Inflammatory macrophage (primary cell): Measurements from ENCODE around the gene FGF1.

ENCODE experiments used
- DNase-seq, 2 donors: peaks; one replicate each; pipeline ENCODE4 v3.0.0-alpha.2; 2020 to 2022

Gene FGF1

DNA sequence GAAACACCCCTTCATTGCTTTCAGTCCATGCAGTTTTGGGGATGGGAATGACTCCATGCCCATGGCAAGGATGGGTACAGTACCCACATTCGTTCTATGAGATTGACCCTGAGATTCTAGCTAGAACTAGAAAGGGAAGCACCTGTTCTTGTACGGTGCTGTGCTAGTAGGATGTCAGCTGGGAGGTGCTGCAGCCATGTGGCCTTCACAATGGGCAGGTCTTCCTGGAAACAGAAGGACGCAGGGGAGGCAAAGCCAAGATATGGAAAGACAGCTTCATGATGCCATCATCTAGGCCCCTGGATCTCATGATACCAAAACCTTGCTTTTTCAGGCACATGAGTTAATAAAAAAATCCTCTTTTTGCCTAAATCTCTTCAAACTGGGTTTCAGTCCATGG is 10.5 kb upstream of the FGF1 start:
- DNase-seq, result no peak

DNA sequence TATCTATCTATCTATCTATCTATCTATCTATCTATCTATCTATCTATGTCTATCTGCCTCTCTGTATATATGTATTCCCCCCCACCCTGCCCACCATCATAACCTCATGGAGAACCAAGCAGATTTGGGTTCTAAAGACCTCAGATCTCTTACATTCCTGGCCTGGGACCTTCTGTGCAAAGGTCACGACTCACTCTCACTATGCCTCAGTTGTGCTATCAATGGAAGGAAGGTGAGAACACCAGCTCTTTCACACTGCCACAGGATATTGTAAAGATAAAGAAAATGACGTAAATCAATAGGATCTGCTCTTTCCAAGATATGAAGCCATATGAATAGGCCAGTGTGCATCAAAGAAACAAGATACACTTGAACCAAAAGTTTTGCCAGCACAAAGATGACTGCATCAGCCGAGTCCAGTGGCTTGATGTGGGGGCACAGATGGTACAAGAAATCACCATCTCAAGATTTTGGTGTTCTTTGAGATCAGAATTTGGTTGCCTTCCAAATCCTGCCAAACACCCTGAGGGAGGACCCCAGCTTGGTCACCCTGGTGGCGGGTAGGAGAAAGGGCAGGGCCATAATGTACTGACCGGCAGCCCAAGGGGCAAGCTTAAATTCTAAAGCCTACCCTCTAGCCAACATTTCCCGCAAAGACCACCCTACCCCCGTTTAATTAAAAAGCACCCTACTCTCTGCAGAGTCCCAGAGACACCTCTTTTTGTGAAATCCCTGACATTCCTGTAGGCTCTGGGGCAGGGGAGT is 8.4 kb upstream of the FGF1 start:
- no peak for DNase-seq

DNA sequence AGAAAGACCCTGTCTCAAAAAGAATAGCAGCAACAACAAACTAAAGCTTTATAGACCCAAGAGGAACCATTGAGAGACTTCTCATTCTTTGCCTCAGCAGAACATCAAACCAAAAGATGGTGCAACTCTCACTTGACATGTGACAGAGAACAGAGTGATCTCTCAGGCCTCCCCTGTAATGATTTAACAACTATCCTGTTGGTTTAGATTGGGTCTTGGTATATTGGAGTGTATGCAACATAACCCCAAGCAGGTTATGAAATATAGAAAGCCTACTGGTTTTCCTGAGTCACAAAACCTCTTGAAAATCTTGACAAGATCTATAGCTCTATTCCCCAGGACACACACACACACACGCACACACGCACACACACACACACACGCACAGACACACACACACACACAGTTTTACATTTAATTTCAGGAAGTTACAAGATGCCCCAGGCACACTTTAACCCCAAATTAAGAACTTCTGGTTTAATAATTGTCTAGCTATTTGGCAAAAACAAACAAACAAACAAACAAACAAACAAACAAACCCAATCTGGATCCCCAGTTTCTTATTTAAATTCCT is 6.5 kb upstream of the FGF1 start:
- DNase-seq, result peak; percentile 75 to 90

DNA sequence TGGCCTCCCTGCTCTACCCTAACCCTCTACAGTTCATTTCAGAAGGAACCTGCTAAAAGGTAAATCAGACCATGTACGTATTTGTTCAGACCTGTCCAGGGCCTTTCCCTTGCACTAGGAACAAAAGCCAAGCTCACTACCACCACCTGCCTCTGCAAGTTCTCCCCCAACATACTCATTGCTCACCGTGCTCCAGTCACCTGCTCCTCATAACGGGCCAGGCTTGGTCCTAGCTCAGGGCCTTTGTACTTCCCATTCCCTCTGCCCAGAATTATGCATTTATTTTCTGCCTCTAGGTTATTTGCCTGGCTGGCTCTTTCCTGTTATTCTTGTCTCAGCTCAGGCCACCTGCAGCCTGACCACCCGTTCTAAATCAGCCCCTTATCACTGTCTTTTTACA is 4.8 kb upstream of the FGF1 start:
- DNase-seq, result no peak

DNA sequence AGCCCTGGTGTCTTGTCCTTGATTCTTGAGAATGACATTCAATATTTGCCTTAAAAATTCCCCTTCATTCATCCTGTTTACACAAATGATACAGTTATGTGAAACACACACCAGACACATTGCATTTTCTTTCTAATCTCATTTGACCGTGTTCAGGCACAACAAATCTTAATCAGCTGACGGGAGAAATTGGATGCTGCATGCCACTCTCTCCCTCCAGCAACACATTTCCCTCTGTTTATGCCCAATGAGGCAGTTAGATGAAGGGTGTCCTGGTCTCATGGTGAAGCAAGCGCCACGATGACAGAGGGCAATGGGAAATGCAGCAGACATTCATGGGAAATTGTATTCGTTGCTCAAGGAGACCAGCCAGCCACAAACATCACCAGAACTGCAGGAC is 3.2 kb upstream of the FGF1 start:
- DNase-seq, result no peak

DNA sequence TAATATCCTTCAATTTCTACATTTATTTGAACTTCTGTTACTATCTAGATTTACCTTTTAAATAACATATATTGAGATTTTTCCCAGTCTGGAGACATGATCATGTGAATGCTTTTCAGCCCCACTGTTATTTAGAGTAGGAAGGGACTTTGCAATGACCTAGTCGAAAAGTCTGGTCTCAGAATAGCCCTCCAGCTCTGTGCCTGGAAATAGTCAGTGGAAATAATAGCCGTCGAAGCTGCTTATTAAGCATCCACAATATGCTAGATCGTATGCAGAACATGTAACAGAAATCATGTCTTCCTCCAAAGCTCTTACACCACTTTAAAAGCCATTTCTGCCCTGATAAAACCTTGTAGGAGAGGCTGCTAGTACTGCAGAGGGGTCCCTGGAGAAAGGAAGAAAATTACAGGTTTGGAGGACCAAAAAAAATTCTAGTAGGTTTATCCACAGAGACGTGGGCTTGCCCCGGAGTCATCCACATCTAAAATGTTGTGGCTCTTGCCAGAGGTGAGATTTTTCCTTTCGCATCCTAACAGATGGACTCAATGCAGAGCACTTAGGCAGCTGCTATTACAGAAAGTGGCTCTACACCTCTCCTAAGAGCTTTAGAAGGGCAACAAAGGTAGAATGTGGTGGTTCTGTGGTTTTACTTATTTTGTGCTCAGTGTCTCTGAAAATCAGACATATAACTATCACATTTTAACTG is 2.5 kb upstream of the FGF1 start:
- DNase-seq, result no peak

DNA sequence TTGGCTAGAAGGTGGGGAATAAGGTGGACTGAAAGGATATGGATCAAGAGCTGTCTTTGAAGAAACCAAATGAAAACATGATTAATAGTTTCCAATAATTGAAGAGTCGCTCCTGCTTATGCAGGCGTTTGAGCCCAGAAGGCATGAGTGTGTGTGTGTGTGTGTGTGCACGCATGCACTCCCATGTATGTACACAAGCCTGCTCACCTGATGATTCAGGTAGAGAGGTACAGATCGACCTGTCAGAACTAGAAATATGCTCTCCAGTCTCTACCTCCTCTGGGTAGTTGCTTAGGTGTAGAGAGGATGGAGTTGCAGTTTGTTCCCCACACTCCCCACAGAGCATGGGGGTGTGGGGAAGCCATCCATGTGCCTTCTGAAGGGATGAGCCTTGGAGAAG is 1.1 kb upstream of the FGF1 start:
- no peak for DNase-seq

DNA sequence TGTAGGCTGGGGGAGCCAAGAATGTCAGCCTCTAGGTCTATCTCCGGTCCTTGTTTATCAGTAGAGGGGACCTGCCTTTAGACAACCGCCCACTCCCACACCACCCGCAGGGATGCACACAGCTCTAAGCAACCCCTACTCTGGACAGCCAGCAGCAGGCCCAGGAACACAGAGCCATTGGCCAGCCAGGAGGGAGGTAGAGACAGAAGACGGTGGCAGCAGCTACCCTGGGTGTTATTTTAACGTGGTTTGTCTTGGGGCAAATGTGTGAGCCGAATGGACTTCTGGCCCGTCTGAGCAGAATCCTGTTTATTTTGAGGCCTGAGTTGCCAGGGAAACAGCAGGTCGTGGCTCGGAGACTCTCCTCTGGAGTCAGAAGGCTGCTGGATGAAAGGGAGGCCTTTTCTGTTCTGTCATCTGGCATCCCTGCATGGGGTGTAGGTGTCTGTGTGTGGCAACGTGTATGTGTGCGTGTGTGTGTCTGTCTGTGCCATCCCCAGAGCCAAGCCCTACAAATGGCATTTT is 382 bp upstream of the FGF1 start:
- no peak for DNase-seq

DNA sequence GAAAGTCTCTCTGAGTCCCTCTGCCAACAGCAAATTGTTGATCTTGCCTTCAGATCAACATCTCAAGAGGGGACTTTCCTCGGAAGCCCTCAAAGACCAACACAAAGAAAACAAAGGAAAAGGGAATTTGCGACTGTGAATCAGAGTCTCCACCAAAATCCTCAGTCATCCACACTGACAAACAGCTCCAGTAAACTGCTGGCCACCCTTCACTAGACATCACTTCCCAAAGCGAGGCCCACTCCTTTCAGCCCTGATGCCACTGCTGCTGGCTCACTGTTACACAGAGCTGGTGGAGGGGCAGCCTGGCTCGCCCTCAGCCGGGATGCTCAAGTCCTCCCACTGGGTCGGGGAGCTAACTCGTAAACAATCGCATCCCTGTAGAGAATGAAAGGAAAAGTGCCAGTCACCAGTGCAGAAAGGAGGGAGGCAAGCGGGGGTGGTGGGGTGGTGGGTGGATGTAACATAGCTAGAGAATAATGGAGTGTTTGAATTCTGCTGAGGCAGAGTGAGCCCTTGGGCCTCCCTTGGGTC is 1.3 kb downstream of the FGF1 start:
- DNase-seq, result no peak

DNA sequence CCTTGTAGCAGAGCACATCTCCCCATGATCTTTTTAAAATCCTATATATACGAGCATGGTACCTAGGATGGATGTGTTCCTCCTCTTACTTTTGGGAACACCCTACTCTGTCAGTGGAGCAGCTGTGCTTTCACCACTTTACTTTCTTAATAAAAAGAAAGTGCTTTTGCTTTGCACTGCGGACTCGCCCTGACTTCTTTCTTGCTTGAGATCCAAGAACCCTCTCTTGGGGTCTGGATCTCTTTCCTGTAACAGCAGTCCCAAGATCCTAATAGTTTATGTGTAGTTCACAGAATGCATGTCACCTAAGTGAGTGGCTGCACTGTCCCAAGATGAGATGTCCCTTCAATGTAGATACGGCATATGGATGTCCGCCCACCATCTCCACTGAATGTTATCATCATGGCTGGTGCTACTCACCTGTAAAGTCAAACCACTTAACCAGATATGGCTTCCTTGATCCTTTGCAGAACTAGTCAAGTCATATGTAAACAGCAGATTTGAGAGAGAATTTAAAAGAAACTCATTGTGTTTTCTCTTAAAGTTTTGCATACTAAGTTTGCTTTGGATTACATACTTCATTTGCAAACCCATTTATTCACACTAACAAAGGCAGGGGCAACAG is 1.9 kb downstream of the FGF1 start:
- no peak for DNase-seq

- no peak for DNase-seq
Observed at GRCh38 chr5:142683116-142683515, 2.8 kb downstream of the FGF1 start.

GRCh38 chr5:142680605-142681259 is 5.2 kb downstream of the FGF1 start:
- no peak for DNase-seq

DNA sequence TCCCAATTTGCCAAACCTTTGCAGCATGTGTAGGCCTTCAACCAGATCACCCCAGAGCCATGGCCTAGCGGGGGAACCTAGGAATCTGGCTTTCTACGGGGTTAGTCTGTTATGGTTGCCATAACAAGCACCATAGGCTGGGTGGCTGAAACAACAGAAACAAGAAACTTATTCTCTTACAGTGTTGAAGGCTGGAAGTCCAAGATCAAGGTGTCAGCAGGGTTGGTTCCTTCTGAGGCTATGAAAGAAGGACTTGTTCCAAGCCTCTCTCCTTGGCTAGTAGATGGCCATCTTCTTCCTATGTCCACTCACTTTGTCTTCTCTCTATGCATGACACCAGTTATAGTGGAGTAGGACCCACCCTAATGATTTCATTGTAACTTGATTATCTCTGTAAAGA is 6.1 kb downstream of the FGF1 start:
- DNase-seq, result no peak

GRCh38 chr5:142678529-142678928 is 7.4 kb downstream of the FGF1 start:
- DNase-seq, result no peak

DNA sequence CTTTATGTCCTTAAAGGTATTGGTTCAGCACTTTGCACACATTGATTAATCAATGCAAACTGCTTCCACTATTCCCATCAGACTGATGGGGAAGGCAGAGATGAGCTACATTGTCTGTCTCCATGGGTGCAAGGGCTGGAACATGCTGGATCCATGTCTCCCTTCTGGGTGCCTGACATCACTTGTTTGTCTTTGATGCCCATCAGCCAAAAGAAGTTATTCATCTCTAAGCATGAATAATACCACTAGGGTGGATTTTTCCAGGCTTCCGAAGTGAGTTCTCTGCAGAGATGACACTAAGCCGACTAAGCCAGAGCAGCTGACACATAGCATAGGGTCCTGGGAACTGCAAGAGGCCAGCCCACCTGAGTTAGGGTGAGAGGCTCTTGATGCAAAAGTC is 8.7 kb downstream of the FGF1 start:
- DNase-seq, result no peak

- no peak for DNase-seq
Observed at GRCh38 chr5:142676318-142676717, 9.6 kb downstream of the FGF1 start.

GRCh38 chr5:142674531-142675469 is 11.1 kb downstream of the FGF1 start:
- no peak for DNase-seq

- DNase-seq, result no peak
Observed at GRCh38 chr5:142671801-142672200, 14.1 kb downstream of the FGF1 start.

- DNase-seq, result no peak
Observed at GRCh38 chr5:142671266-142671665, 14.6 kb downstream of the FGF1 start.

DNA sequence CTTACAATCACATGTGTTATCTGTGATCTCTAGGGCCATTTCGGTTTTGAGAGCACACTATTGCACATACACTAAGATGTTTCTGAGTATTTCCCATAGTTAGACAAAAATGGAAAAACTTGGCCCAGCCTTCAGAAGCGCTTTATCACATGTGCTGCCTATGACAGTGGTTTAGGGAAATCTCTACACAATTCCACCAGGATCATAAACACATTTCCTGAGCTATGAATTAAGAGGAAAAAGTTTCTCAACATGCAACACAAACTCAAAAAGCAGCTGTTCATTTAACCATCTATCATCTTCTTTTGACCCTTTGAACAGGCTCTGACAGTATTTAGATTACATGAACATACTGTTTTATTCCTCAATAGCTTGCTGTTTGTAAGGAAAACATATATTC is 15.1 kb downstream of the FGF1 start:
- DNase-seq, result no peak

DNA sequence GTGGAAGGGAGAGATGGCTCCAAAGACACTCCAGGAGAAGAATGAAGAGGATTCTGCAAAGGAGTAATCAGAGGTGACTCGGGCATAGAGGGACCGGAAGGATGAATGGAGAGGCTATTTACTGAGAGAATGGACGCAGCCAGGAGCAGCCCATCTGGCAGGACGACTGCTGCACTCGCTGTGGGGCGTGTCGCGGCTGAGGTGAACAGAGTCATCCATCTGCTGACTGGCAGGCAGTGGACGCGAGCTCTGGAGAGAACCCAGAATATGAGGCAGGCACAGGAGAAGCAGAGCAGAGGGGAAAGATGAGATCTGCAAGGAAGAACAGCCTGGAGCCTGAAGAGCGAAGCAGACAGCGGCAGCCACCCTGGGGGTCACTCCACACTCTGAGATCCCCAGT is 16.4 kb downstream of the FGF1 start:
- DNase-seq, result no peak
